ENCODE measurements around the gene ZBTB6.
"Not testable (repeated sequence)": the region's sequence is repeated elsewhere in the genome, so short reads cannot be mapped to it uniquely, and the experiment has no call there.

Gene ZBTB6

DNA sequence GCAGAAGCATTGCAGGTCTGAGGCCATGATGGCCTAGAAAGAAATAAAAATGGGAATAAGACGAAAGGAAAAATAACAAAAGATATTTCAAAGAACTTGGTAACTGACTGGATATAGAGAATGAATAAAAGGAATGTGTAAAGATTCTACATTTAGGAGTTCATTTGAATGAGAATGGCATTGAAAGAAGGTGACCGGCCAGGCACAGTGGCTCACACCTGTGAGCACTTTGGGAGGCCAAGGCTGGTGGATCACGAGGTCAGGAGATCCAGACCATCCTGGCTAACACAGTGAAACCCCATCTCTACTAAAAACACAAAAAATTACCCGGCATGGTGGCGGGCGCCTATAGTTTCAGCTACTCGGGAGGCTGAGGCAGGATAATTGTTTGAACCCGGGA is 9.6 kb upstream of the ZBTB6 start:
- DNase-seq, result no peak

- DNase-seq, result no peak
Measured at GRCh38 chr9:122918310-122918709, 5.2 kb upstream of the ZBTB6 start.

DNA sequence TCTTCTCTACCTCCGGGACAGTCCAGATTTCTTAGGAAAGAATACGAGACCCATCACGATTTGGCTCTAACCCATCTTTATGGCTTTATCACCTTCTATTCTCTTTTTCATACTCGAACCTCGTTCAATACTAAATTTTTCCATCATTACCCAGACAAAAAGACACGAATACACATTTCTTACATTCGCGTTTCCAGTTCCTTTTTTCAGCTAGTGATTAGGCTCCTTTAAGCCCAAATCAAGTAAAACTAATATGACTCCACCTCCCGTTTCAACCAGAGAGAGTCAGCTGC is 506 bp downstream of the ZBTB6 start:
- DNase-seq, result no peak

- DNase-seq, result not testable (repeated sequence)
Measured at GRCh38 chr9:122906122-122906521, 7.0 kb downstream of the ZBTB6 start.

- DNase-seq, result peak; percentile 88 to 92
Measured at GRCh38 chr9:122904823-122905710, 8.1 kb downstream of the ZBTB6 start, which contains the start of gene RC3H2. RC3H2 (minus strand) TSS chr9:122905359; CDS start chr9:122897509, 7,850 bp downstream.

GRCh38 chr9:122904466-122904822 is 8.7 kb downstream of the ZBTB6 start:
- DNase-seq, result peak; percentile 17 to 27

DNA sequence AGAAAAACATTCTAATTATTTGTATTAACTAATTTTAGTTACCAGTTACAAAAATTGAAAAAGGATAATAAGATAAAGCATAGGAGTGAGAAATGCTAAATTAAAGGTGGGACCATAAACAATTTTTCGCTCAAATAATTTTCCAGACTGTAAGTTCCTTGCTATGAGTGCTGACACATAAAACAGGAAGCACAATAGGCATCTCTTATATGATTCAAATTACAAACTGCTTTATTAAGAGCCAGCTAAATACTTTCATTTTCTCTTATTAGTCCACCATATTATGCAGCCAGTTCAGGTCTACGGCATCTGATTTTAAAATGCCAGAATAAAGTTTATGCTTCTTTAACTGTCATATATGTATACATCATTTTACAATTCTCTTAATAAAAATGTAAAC is 12.3 kb downstream of the ZBTB6 start:
- DNase-seq, result no peak

DNA sequence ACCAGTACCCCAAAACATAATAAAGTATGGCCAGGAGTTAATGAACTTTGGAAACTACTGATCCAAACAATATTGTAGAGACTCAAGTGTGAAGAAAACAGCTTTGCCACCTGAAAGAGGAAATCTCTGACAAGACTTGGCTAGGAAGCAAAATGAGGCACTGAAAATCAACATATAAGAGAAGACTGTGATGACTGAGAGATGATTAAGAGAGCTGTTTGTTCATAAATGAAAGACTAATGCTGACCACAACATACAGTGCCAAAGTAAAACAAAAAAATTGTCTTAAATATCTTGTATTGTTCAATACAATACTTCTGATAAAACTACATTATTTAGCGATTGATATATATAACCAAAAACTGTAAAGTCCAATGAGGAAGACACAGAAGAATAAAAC is 15.2 kb downstream of the ZBTB6 start:
- no peak for DNase-seq

GRCh38 chr9:122888480-122888879 is 24.6 kb downstream of the ZBTB6 start:
- no peak for DNase-seq

GRCh38 chr9:122883125-122883524 is 30.0 kb downstream of the ZBTB6 start:
- no peak for DNase-seq

- DNase-seq, result no peak
Measured at GRCh38 chr9:122879443-122879842, 33.7 kb downstream of the ZBTB6 start.

DNA sequence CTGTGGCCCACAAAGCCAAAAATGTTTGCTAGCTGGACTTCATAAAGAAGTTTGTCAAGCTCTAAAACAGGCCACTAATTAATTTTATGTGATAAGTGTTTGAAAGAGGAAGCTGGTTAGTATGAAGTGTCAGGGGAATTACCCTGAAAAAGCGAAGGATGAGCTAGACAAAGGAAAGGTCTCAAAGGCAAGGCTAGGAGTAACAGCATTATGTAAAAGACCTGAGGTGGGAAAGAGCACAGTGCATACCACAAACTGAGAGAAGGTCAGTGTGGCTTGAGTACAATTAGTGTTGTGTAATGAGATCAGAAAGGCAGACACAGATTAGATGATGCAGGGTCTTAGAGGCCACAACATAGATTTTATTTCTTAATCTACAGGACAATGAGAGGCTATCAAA is 37.6 kb downstream of the ZBTB6 start:
- no peak for DNase-seq

DNA sequence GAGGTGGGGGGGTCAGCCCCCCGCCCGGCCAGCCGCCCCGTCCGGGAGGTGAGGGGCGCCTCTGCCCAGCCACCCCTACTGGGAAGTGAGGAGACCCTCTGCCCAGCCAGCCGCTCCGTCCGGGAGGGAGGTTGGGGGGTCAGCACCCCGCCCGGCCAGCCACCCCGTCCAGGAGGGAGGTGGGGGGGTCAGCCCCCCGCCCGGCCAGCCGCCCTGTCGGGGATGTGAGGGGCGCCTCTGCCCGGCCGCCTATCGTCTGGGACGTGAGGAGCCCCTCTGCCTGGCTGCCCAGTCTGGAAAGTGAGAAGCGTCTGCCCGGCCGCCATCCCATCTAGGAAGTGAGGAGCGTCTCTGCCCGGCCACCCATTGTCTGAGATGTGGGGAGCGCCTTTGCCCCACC is 45.8 kb downstream of the ZBTB6 start:
- not testable (repeated sequence) for DNase-seq

- DNase-seq, result no peak
Measured at GRCh38 chr9:122866079-122866478, 47.0 kb downstream of the ZBTB6 start.

DNA sequence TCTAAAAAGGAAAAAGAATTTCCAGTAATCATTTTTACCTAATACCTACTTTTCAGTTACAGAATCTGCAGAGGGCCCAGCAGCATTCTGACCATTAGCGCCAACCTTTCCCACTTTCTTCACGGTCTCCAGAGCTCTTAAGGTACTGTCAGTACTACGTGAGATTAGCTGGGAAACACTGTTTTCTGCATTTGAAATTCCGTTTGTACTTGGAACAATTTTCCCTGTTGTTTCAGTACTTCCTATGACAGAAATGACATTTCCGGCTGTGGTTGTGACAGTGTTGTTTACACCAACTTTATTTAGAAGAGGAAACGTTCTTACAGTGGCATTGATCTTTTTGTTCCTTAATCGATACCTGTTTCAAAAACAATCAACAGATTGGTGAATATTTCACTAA is 47.8 kb downstream of the ZBTB6 start:
- no peak for DNase-seq

DNA sequence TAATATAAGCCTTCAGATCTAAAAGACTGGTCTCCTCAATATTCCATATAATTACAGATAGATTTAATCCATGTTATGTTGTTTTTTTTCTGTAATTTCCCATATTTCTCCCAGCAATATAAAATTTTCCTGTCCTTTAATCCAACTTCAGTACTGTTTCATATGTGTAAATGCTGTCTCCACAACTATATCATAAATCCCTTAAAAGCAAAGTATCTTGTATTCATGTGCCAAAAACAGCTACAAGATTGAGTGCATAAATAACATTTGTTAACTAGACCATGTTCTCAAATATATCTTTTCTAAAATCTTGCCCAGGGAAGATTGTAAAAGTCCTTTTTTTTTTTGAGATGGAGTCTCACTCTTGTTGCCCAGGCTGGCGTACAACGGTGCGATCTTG is 49.7 kb downstream of the ZBTB6 start:
- DNase-seq, result no peak

DNA sequence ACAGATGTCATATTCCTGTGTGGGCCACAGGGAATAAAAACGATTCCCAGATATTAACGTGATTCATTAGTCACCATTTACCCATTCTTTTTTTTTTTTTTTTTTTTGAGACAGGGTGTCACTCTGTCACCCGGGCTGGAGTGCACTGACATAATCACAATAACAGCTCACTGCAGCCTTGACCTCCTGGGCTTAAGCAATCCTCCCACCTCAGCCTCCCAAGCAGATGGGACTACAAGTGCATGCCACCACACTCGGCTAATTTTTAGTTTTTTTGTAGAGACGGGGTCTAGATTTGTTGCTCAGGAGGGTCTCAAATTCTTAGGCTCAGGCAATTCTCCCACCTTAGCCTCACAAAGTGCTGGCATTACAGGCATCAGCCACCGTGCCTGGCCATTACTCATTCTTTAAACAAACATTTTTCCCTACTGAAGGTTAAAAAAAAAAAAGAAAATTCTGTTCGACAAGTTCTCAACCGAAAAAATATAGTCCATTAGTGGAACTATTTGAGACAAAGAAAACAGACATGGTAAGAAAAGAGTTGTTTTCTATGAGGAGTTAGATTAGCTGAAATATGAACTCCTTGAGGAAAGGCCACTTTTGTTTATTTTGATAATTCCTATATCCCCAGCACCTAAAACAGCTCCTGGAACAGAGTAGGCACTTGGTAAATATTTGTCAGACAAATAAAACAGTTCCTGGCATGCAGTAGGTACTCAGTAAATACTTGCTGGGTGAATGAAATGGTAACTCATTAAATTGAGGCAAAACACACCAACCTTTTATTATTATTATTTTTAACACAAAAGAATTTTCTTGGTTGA is 52.6 kb downstream of the ZBTB6 start:
- DNase-seq, result no peak
